ENCODE data around the gene ASNS.

DNA sequence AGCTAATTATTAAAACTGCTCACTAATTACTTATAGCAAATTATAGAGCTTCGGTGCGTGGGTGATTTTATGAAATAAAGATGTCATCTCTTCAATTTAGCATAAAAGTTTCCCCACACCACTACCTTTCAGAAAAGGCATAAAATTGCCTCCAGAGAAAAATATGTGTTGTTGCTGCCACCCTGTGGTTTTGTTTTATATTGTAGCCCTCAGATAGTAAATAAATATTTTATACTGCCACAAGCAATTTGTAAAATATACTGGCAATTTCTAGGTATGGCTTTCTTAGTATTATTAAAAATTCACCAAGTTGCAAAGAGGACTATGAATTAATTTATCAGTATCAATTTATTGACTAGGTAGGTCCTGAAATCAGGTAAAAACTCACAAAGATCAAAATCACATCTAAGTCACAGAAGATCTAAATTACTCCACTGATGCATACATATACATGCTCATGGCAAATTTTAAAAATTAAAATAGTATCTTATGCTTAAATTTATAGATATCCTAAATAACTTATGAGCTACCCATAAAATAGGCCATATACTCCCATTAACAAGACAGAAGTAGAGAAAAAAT, 26.5 kb downstream of the ASNS start:
- TF ChIP-seq POLR2AphosphoS5 (IDR thresholded peaks at IDR 0.05; ENCODE audit: low read depth, low read length) (no peak), CTCF (IDR thresholded peaks at IDR 0.05) (peak; percentile 75), TAF1 (IDR thresholded peaks at IDR 0.05; ENCODE audit: borderline replicate concordance, low read depth, low read length) (no peak), EP300 (IDR thresholded peaks at IDR 0.05; ENCODE audit: borderline replicate concordance in 1 of 2, low read depth in 1 of 2, low read length in 1 of 2) (no peak), GATA2 (CRISPR knock-in tag; IDR thresholded peaks at IDR 0.05) (no peak)
- TF ChIP-seq, protein P1, sequence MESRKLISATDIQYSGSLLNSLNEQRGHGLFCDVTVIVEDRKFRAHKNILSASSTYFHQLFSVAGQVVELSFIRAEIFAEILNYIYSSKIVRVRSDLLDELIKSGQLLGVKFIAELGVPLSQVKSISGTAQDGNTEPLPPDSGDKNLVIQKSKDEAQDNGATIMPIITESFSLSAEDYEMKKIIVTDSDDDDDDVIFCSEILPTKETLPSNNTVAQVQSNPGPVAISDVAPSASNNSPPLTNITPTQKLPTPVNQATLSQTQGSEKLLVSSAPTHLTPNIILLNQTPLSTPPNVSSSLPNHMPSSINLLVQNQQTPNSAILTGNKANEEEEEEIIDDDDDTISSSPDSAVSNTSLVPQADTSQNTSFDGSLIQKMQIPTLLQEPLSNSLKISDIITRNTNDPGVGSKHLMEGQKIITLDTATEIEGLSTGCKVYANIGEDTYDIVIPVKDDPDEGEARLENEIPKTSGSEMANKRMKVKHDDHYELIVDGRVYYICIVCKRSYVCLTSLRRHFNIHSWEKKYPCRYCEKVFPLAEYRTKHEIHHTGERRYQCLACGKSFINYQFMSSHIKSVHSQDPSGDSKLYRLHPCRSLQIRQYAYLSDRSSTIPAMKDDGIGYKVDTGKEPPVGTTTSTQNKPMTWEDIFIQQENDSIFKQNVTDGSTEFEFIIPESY (IDR thresholded peaks at IDR 0.05; ENCODE audit: borderline replicate concordance, low read depth) = no peak

Measured in SK-N-SH (cell line).